ENCODE results near the gene SLC9C1. TPM values are rescaled to one million over a fixed set of nuclear protein-coding genes. Genes with fewer than 3 reads are reported as not detected.
"Not testable (repeated sequence)": the region's sequence is repeated elsewhere in the genome, so short reads cannot be mapped to it uniquely, and the experiment has no call there.

SLC9C1 gene
- total RNA-seq, 3 donors from 2014 or later, result not detected

- H3K9me3 Mint-ChIP-seq, result peaks cover 22% of the 10 kb centered on the region
- no peak for ATAC-seq
- H3K4me1 Mint-ChIP-seq (ENCODE audit: low read depth), result no peaks in the 10 kb centered on the region
- H3K36me3 Mint-ChIP-seq (ENCODE audit: insufficient read depth), result peaks cover 7% of the 10 kb centered on the region
- no peak overlapping the region for H3K4me3 Mint-ChIP-seq
- H3K27me3 Mint-ChIP-seq (ENCODE audit: low read depth), result peaks cover 4% of the 10 kb centered on the region
- DNase-seq, result no peak
These were observed 96.9 kb downstream of the SLC9C1 start for GRCh38 chr3:112197131-112197530.

- H3K27me3 Mint-ChIP-seq (ENCODE audit: low read depth), result peaks cover 5% of the 10 kb centered on the region
- H3K9me3 Mint-ChIP-seq, result peaks cover 4% of the 10 kb centered on the region
- no peak for DNase-seq
- H3K4me3 Mint-ChIP-seq, result no peak overlapping the region
- H3K36me3 Mint-ChIP-seq (ENCODE audit: insufficient read depth), result peaks cover 2% of the 10 kb centered on the region
- no peaks in the 10 kb centered on the region for H3K4me1 Mint-ChIP-seq (ENCODE audit: low read depth)
- no peak for ATAC-seq
These were observed 106.7 kb downstream of the SLC9C1 start for GRCh38 chr3:112187300-112187699.

GRCh38 chr3:112185423-112186035 lies 108.5 kb downstream of the SLC9C1 start:
- H3K9me3 Mint-ChIP-seq; H3K27me3 Mint-ChIP-seq (ENCODE audit: low read depth); H3K4me3 Mint-ChIP-seq; H3K36me3 Mint-ChIP-seq (ENCODE audit: insufficient read depth); H3K4me1 Mint-ChIP-seq (ENCODE audit: low read depth); DNase-seq: not testable (repeated sequence)
- peak; percentile 25 to 34 for ATAC-seq

- ATAC-seq (no peak), DNase-seq (no peak)
- Mint-ChIP-seq H3K4me1 (ENCODE audit: low read depth) (no peaks in the 10 kb centered on the region), H3K9me3 (no peaks in the 10 kb centered on the region), H3K4me3 (no peak overlapping the region), H3K27me3 (ENCODE audit: low read depth) (peaks cover 4% of the 10 kb centered on the region), H3K36me3 (ENCODE audit: insufficient read depth) (no peaks in the 10 kb centered on the region)
These were observed 118.4 kb downstream of the SLC9C1 start for GRCh38 chr3:112175646-112176045.

GRCh38 chr3:112175037-112175436 lies 119.0 kb downstream of the SLC9C1 start:
- no peaks in the 10 kb centered on the region for H3K9me3 Mint-ChIP-seq
- no peak for ATAC-seq
- no peak for DNase-seq
- H3K36me3 Mint-ChIP-seq (ENCODE audit: insufficient read depth), result no peaks in the 10 kb centered on the region
- no peaks in the 10 kb centered on the region for H3K4me1 Mint-ChIP-seq (ENCODE audit: low read depth)
- no peak overlapping the region for H3K4me3 Mint-ChIP-seq
- H3K27me3 Mint-ChIP-seq (ENCODE audit: low read depth), result peaks cover 4% of the 10 kb centered on the region

- peaks cover under 1% of the 10 kb centered on the region for H3K27me3 Mint-ChIP-seq (ENCODE audit: low read depth)
- DNase-seq (no peak), ATAC-seq (no peak)
- H3K4me1 Mint-ChIP-seq (ENCODE audit: low read depth), result no peaks in the 10 kb centered on the region
- H3K9me3 Mint-ChIP-seq, result no peaks in the 10 kb centered on the region
- H3K4me3 Mint-ChIP-seq, result no peak overlapping the region
- H3K36me3 Mint-ChIP-seq (ENCODE audit: insufficient read depth), result no peaks in the 10 kb centered on the region
These were observed 122.9 kb downstream of the SLC9C1 start for GRCh38 chr3:112171144-112171543.

GRCh38 chr3:112170046-112170445 lies 124.0 kb downstream of the SLC9C1 start:
- Mint-ChIP-seq H3K4me3 (no peak overlapping the region), H3K4me1 (ENCODE audit: low read depth) (no peaks in the 10 kb centered on the region), H3K27me3 (ENCODE audit: low read depth) (no peaks in the 10 kb centered on the region), H3K9me3 (no peaks in the 10 kb centered on the region), H3K36me3 (ENCODE audit: insufficient read depth) (no peaks in the 10 kb centered on the region)
- ATAC-seq (no peak), DNase-seq (no peak)

- H3K4me3 Mint-ChIP-seq, result no peak overlapping the region
- no peaks in the 10 kb centered on the region for H3K9me3 Mint-ChIP-seq
- DNase-seq (no peak), ATAC-seq (no peak)
- H3K27me3 Mint-ChIP-seq (ENCODE audit: low read depth), result no peaks in the 10 kb centered on the region
- no peaks in the 10 kb centered on the region for H3K36me3 Mint-ChIP-seq (ENCODE audit: insufficient read depth)
- H3K4me1 Mint-ChIP-seq (ENCODE audit: low read depth), result no peaks in the 10 kb centered on the region
These were observed 126.3 kb downstream of the SLC9C1 start for GRCh38 chr3:112167758-112168157.

GRCh38 chr3:112149136-112149535 lies 144.9 kb downstream of the SLC9C1 start:
- ATAC-seq (no peak), DNase-seq (no peak)
- H3K36me3 Mint-ChIP-seq (ENCODE audit: insufficient read depth), result peaks cover 11% of the 10 kb centered on the region
- H3K27me3 Mint-ChIP-seq (ENCODE audit: low read depth), result peaks cover 1% of the 10 kb centered on the region
- no peak overlapping the region for H3K4me3 Mint-ChIP-seq
- H3K4me1 Mint-ChIP-seq (ENCODE audit: low read depth), result no peaks in the 10 kb centered on the region
- peaks cover 27% of the 10 kb centered on the region for H3K9me3 Mint-ChIP-seq

GRCh38 chr3:112143689-112144088 lies 150.3 kb downstream of the SLC9C1 start:
- no peaks in the 10 kb centered on the region for H3K27me3 Mint-ChIP-seq (ENCODE audit: low read depth)
- peaks cover 11% of the 10 kb centered on the region for H3K36me3 Mint-ChIP-seq (ENCODE audit: insufficient read depth)
- H3K4me3 Mint-ChIP-seq, result peak overlapping the region; percentile 57
- DNase-seq (no peak), ATAC-seq (peak; percentile 47 to 53)
- peaks cover 27% of the 10 kb centered on the region for H3K9me3 Mint-ChIP-seq
- H3K4me1 Mint-ChIP-seq (ENCODE audit: low read depth), result peaks cover 21% of the 10 kb centered on the region

- H3K4me1 Mint-ChIP-seq (ENCODE audit: low read depth), result peaks cover 21% of the 10 kb centered on the region
- H3K36me3 Mint-ChIP-seq (ENCODE audit: insufficient read depth), result peaks cover 11% of the 10 kb centered on the region
- peaks cover 27% of the 10 kb centered on the region for H3K9me3 Mint-ChIP-seq
- ATAC-seq (peak; percentile 91 to 95), DNase-seq (no peak)
- peak overlapping the region; percentile 57 for H3K4me3 Mint-ChIP-seq
- H3K27me3 Mint-ChIP-seq (ENCODE audit: low read depth), result no peaks in the 10 kb centered on the region
These were observed 150.8 kb downstream of the SLC9C1 start for GRCh38 chr3:112143251-112143650.

GRCh38 chr3:112141293-112141692 lies 152.7 kb downstream of the SLC9C1 start:
- peaks cover 9% of the 10 kb centered on the region for H3K9me3 Mint-ChIP-seq
- H3K36me3 Mint-ChIP-seq (ENCODE audit: insufficient read depth), result peaks cover 5% of the 10 kb centered on the region
- peaks cover 37% of the 10 kb centered on the region for H3K4me1 Mint-ChIP-seq (ENCODE audit: low read depth)
- no peaks in the 10 kb centered on the region for H3K27me3 Mint-ChIP-seq (ENCODE audit: low read depth)
- DNase-seq (no peak), ATAC-seq (no peak)
- no peak overlapping the region for H3K4me3 Mint-ChIP-seq

GRCh38 chr3:112140584-112140983 lies 153.4 kb downstream of the SLC9C1 start:
- ATAC-seq, result peak; percentile 19 to 25
- H3K36me3 Mint-ChIP-seq (ENCODE audit: insufficient read depth), result peaks cover 4% of the 10 kb centered on the region

GRCh38 chr3:112138219-112138969 lies 155.6 kb downstream of the SLC9C1 start:
- DNase-seq (no peak), ATAC-seq (no peak)
- H3K4me3 Mint-ChIP-seq, result no peak overlapping the region
- no peaks in the 10 kb centered on the region for H3K9me3 Mint-ChIP-seq
- H3K27me3 Mint-ChIP-seq (ENCODE audit: low read depth), result no peaks in the 10 kb centered on the region
- H3K4me1 Mint-ChIP-seq (ENCODE audit: low read depth), result peaks cover 59% of the 10 kb centered on the region
- no peaks in the 10 kb centered on the region for H3K36me3 Mint-ChIP-seq (ENCODE audit: insufficient read depth)

More at GRCh38 chr3:112140584-112140983, 153.4 kb downstream of the SLC9C1 start:
- H3K4me1 Mint-ChIP-seq (ENCODE audit: low read depth), result peaks cover 44% of the 10 kb centered on the region
- no peak for DNase-seq
- H3K9me3 Mint-ChIP-seq, result peaks cover 5% of the 10 kb centered on the region
- H3K4me3 Mint-ChIP-seq, result no peak overlapping the region
- H3K27me3 Mint-ChIP-seq (ENCODE audit: low read depth), result no peaks in the 10 kb centered on the region

- no peak overlapping the region for H3K4me3 Mint-ChIP-seq
- no peaks in the 10 kb centered on the region for H3K36me3 Mint-ChIP-seq (ENCODE audit: insufficient read depth)
- peaks cover 59% of the 10 kb centered on the region for H3K4me1 Mint-ChIP-seq (ENCODE audit: low read depth)
- H3K27me3 Mint-ChIP-seq (ENCODE audit: low read depth), result no peaks in the 10 kb centered on the region
- no peaks in the 10 kb centered on the region for H3K9me3 Mint-ChIP-seq
- ATAC-seq (no peak), DNase-seq (no peak)
These were observed 156.2 kb downstream of the SLC9C1 start for GRCh38 chr3:112137781-112138180.

Data from activated T-cell treated with anti-CD3 and anti-CD28 coated beads, Interleukin-2, amount 50 U/mL, for 4 hours (primary cell).